ENCODE results near the gene ST8SIA4.

- TF ChIP-seq EZH2 (IDR thresholded peaks at IDR 0.05; ENCODE audit: borderline replicate concordance, low read length) (no peak), CTCF (IDR thresholded peaks at IDR 0.05; ENCODE audit: low read length) (no peak)
Observed at GRCh38 chr5:100761192-100761591, 141.9 kb downstream of the ST8SIA4 start.

Data from OCI-LY1 (cell line).